ENCODE measurements around the gene KCNMA1.
A peak's percentile ranks its signal among the peaks of the same experiment; 100 is the strongest.

The KCNMA1 gene

DNA sequence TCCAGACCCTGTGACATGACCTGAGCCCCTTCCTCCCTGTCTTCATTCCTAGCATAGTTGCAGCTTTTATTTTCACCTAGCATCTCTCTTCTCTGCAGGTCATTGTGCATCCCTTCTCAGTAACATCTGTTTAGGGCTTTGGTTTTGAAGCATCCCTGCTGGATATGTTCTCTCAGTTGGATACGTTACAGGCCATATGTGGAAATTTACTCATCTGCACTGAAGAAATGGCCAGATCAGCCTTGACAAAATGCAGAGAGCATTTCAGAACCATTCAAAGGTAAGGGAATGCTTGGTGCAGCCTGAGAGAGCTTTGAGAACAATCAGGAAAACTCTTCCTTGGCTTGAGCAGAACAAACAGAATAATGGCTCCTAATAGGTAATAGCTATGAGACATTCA lies 647.0 kb downstream of the KCNMA1 start:
- DNase-seq: no peak

DNA sequence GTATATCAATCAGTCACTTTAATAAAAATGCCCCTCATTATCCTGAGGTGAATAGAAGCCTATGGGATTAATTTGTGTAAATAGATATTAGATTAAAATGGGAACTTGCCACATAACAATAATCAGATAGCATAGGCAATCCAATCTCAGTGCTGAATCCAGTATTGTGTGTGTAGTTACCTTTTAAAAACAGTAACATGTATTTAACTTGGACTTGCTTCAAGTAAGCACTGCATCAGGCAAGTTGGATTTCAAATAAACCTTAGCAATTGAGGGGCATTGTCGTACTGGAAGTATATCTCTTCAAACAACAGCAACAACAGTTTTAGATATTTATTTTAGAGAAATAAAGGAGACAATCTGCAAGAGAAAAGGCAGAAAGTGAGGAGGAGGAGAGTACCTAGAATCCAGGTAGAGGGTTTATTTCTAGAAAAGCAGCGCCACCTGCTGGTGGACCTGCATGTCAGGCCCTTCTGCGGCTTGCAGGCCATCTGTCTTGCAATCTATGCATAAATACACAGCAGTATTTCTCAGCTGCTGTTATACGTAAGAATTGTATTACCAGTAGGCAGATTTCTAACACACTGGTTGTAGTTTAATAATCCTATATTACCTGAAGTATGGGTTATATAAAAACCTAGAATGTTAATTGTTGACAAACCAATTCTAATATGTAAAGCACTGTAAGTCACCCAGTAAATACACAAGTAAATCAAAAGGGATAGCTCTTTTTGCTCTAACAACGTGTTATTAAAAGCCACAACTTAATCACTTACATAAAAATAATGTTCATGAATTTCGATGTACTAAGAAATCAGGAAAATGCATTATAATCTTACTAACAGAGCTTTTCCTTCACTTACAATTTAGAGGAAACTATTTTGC lies 652.8 kb downstream of the KCNMA1 start:
- peak; percentile 80 for DNase-seq

- no peak for DNase-seq
Observed at GRCh38 chr10:76983624-76984023, 654.0 kb downstream of the KCNMA1 start.

DNA sequence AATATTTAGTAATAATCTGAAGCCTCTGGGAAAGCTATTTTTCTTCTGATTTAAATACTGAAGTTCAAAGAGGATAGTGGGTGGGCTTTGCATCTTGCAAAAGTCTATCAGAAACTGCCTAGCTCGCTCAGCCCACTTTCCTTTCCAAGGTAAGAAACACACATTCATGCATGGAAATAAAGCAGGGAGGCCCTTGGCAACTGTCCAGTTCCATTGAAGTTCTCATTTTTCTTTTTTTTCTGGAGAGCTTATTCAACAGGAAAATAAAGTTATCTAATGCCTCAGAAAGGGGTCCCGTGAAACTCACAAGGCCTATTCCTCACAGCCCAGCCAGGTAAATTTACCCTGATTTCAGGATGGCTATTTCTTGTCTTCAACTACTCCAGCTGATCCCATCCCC lies 654.9 kb downstream of the KCNMA1 start:
- no peak for DNase-seq

GRCh38 chr10:76981251-76981650 lies 656.4 kb downstream of the KCNMA1 start:
- no peak for DNase-seq

- DNase-seq: no peak
Observed at GRCh38 chr10:76977901-76978300, 659.7 kb downstream of the KCNMA1 start.

DNA sequence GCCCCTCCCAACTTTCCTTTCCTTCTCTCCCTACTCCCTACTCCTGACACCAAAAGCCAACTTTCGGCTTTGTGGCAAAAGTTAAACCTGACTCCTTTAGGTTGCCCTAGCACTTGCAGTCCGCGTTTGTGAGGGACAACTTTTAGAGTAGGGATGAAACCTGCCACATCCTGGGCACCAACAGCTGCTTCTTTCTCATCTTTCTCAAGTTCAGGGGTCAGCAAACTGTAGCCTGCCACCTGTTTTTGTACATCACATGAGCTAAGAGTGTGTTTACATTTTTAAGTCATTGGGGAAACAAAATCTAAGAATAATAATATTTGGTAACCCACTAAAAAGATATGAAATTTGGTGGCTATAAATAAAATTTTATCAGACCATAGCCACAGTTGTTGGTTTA lies 660.6 kb downstream of the KCNMA1 start:
- no peak for DNase-seq

DNA sequence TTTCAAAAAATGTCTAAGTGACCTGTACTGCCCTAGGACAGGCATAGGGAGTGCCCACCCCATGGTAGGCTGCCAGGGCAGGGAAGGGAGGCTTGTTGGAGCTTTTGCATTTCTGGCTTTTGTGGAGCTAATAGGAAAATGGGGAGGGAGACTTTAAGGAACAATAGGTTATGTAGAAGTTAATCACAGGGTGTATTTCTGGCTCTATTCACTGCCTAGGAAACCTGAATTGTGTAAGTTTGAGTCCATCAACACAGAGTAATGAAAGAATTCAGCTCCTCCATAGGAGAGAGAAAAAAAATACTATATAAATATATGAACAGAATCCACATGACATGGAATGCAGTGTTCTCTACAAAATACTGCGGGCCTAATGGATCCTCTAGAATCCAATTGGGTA lies 661.5 kb downstream of the KCNMA1 start:
- DNase-seq: no peak

GRCh38 chr10:76975126-76975525 lies 662.5 kb downstream of the KCNMA1 start:
- DNase-seq: no peak

DNA sequence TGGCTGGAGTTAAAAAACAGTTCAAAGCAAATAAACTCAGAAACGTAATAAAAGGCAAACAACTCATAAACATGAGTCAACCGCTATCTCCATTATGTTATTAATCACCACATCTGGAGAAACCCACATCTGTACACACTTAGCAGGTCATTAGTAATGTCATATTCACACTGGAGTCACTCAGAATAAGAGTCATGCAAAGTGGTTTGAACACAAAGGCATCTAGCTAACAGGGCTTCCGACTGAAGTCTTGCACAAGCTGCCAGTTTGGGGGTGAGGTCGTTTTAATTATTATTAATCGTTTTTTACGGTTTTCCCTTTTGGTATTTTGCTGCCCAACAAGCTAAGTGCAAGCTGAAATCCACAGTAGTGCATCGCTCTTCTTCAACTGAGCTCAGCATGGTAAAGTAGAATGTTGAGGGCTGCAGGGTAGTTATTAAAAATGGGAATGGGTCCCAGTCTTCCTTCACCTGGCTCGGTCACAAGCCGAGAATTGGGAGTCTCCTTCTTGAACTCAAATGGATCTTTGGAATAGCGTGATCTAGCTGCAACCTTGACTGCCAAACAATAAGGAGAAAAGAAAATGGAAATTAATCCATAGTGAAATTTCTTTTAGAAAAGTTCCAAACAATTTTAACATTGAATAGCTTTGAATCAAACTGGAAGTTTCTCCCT lies 663.5 kb downstream of the KCNMA1 start:
- no peak for DNase-seq

- DNase-seq: no peak
Observed at GRCh38 chr10:76973091-76974016, 664.3 kb downstream of the KCNMA1 start.

DNA sequence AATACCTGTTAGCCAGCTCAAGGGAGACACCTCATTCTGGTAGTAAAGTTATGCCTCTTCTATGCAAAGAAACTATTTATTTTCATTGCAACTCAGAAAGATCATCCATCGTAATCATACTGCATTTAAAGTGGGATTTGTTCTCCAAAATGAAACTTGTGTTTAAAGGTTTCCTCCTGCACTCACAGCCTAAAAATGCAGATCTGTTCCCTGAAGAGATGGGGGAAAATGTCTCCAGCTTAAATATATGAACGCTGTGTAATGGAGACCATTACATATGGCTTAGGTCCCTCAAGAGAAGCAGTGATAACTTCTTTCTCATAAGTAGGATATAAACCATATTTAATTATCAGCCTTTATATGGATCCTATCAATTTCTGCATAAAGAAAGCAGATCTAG lies 665.1 kb downstream of the KCNMA1 start:
- DNase-seq: no peak

GRCh38 chr10:76971547-76972170 lies 665.9 kb downstream of the KCNMA1 start:
- no peak for DNase-seq

DNA sequence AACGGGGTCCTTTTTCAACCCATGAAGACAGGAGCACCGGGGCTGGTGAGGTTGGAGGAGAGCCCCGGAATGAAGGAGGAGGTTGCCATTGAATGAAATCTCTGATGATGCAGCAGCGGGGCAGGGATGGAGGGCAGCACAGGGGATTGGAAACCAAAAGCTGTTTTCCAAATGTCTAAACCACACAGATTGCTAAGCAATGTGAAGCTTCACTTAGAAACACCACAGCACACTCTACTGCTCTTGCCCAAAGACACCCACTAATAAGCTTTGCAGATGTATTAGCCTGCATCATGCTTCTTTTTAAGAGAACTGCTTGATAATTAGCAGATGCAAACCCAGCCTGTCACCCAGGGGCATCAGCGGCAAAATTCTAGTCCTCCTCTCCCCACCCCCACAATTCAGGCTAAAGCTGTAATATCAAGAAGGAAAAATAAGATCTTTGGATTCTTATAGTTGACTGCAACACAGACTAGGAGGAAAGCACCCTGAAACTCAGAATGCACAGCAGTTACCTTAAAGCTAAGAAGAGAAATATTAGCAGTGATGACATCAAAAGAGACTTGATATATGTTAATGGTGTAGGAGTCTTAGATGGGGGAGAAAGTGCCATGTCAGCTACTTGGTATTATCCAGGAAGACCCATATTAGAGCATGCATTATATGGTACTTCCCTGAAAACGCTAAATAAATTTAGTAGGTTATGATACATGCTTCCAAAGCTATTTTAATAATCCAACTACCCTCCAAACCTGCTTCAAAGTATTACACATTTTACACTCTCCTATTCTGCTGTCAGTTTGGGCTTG lies 666.7 kb downstream of the KCNMA1 start:
- DNase-seq: no peak

GRCh38 chr10:76969366-76969948 lies 668.2 kb downstream of the KCNMA1 start:
- no peak for DNase-seq

- no peak for DNase-seq
Observed at GRCh38 chr10:76968483-76968882, 669.1 kb downstream of the KCNMA1 start.

- DNase-seq: no peak
Observed at GRCh38 chr10:76962851-76963250, 674.8 kb downstream of the KCNMA1 start.

DNA sequence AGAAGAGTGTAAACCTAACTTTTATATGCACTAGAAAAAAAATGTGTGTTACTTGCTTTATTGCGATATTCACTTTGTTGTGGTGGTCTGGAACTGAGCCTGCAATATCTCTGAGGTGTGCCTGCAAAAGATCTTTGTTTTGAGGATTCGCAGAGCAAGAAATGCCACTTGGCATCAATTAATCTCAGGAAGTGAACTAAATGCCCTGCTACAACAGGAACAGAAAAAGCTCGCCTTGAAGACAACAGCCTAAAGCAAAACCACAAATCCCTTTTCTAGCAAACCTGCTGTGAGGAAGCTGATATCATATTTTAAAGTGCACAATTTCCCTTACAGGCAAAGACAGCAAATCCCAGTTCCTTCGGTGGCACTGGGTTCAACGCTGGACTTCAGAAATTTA lies 675.8 kb downstream of the KCNMA1 start:
- no peak for DNase-seq

- DNase-seq: no peak
Observed at GRCh38 chr10:76959111-76959510, 678.5 kb downstream of the KCNMA1 start.

- no peak for DNase-seq
Observed at GRCh38 chr10:76954838-76955237, 682.8 kb downstream of the KCNMA1 start.

DNA sequence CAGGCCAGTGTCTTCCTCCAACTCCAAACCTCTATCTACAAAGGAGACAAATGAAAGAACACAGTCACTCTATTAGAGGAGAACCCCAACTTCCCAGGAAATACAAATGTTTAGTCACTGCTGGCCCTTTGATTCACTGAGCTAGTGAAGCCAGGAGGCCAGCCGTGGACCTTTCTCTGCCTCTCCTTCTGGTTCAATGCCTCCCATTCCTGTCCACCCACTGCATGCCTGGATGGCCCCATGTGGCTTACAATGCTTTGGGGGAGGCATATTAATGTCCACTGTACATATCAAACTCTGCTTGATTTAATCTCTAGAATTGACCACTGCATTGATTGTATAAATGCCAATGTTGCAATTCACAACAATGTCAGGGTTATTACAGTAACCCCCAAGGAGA lies 687.3 kb downstream of the KCNMA1 start:
- no peak for DNase-seq

DNA sequence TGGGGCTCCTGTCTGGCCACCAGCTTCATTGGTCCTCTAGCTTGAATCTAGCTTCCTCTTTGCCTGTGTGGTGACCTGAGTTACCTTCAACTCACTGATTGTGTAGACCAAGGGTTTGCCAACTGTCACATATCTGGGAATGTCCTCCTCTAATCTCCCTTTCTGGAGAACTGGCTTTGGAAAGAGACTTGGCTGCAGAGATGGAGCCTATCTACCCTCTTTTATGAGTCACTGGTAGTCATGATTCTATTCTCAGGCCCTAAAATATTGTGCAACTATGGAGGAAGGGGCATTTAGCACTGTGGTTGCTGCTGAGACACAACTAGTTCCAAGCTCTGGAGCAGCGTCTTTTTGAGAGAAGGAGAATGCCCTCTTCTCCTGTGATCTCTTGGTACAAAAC lies 691.3 kb downstream of the KCNMA1 start:
- DNase-seq: no peak

Measured in NCI-H1694 treated with DMSO at 0.1 percent for 48 hours (cell line).